Activated naive CD4-positive, alpha-beta T cell treated with anti-CD3 and anti-CD28 coated beads for 36 hours (primary cell): Measurements from ENCODE around the gene GRAMD1C. TPM values are rescaled to one million over a fixed set of nuclear protein-coding genes. Genes with fewer than 3 reads are reported as not detected.

Experiments used
- CTCF ChIA-PET: fragments of 350-600 bp; sonication (Branson Sonifier 250); formaldehyde crosslinking; loops from one replicate; lab custom pipeline; 2021; ENCODE audit warnings: antibody characterized with exemption; lab: Charles Lee
- DNase-seq: peaks from one replicate; pipeline ENCODE4 v3.0.0-alpha.2; 2020
- H3K27ac Mint-ChIP-seq: one replicate; pipeline ENCODE4 v1.8.0; 2021; ENCODE audit warnings: mild to moderate bottlenecking, mixed read lengths
- H3K27me3 Mint-ChIP-seq: one replicate; pipeline ENCODE4 v1.8.0; 2021; ENCODE audit warnings: low read depth, mixed read lengths
- H3K36me3 Mint-ChIP-seq: one replicate; pipeline ENCODE4 v1.8.0; 2021; ENCODE audit warnings: low read depth, mixed read lengths
- H3K4me1 Mint-ChIP-seq: one replicate; pipeline ENCODE4 v1.8.0; 2021; ENCODE audit warnings: low read depth, mixed read lengths
- H3K4me3 Mint-ChIP-seq: one replicate; pipeline ENCODE4 v1.8.0; 2021; ENCODE audit warnings: mild to moderate bottlenecking, moderate library complexity, mixed read lengths
- H3K9me3 Mint-ChIP-seq: one replicate; pipeline ENCODE4 v1.8.0; 2021; ENCODE audit warnings: mixed read lengths
- intact Hi-C: fragments of 100-400 bp; cut with micrococcal nuclease; formaldehyde crosslinking; loops from one replicate; pipeline ENCODE4 v1.15.1; 2023
- total RNA-seq, 2 experiments: library from RNA; stranded (reverse); gene quantifications; one replicate each; pipeline ENCODE4 v1.2.3, GENCODE V29; 2021

GRAMD1C gene
- total RNA-seq, 2 experiments from 2014 or later: 0.67 to 1.3 TPM

- Mint-ChIP-seq H3K36me3 (no peaks in the 10 kb centered on the region), H3K27ac (no peak overlapping the region), H3K4me3 (no peak overlapping the region), H3K4me1 (no peaks in the 10 kb centered on the region), H3K9me3 (no peaks in the 10 kb centered on the region), H3K27me3 (peaks cover 3% of the 10 kb centered on the region)
- intact Hi-C loops: no loop called here
- no peak for DNase-seq
- CTCF ChIA-PET: interaction anchor here (0.7 kb wide), 1 partner anchor 383 kb away, joined by 3 read pairs; no protein-coding TSS in a partner anchor
Measured at GRCh38 chr3:113873293-113873692, 34.7 kb downstream of the GRAMD1C start.

GRCh38 chr3:113873814-113874526 lies 35.4 kb downstream of the GRAMD1C start:
- intact Hi-C loops: no loop called here
- CTCF ChIA-PET: interaction anchor here (0.6 to 0.7 kb wide), 4 partner anchors 47 to 421 kb away, joined by 3 to 5 read pairs (median 3); no protein-coding TSS in a partner anchor
- Mint-ChIP-seq H3K4me3 (no peak overlapping the region), H3K27ac (no peak overlapping the region), H3K9me3 (no peaks in the 10 kb centered on the region), H3K4me1 (no peaks in the 10 kb centered on the region), H3K27me3 (no peaks in the 10 kb centered on the region), H3K36me3 (no peaks in the 10 kb centered on the region)
- no peak for DNase-seq

- H3K27me3 Mint-ChIP-seq: no peaks in the 10 kb centered on the region
- DNase-seq: no peak
- CTCF ChIA-PET: no interaction called here
- H3K36me3 Mint-ChIP-seq: no peaks in the 10 kb centered on the region
- H3K4me1 Mint-ChIP-seq: no peaks in the 10 kb centered on the region
- no peaks in the 10 kb centered on the region for H3K9me3 Mint-ChIP-seq
- intact Hi-C loops: no loop called here
- H3K27ac Mint-ChIP-seq: no peak overlapping the region
- no peak overlapping the region for H3K4me3 Mint-ChIP-seq
Measured at GRCh38 chr3:113878403-113878802, 39.8 kb downstream of the GRAMD1C start.

GRCh38 chr3:113885050-113885449 lies 46.5 kb downstream of the GRAMD1C start:
- intact Hi-C loops: no loop called here
- no peak for DNase-seq
- no peaks in the 10 kb centered on the region for H3K4me1 Mint-ChIP-seq
- H3K27me3 Mint-ChIP-seq: no peaks in the 10 kb centered on the region
- H3K4me3 Mint-ChIP-seq: no peak overlapping the region
- H3K36me3 Mint-ChIP-seq: no peaks in the 10 kb centered on the region
- no peaks in the 10 kb centered on the region for H3K9me3 Mint-ChIP-seq
- CTCF ChIA-PET: interaction anchor here (1.6 kb wide), 1 partner anchor 40 kb away, joined by 4 read pairs; no protein-coding TSS in a partner anchor
- no peak overlapping the region for H3K27ac Mint-ChIP-seq

GRCh38 chr3:113890256-113890900 lies 51.8 kb downstream of the GRAMD1C start:
- H3K9me3 Mint-ChIP-seq: no peaks in the 10 kb centered on the region
- no peak overlapping the region for H3K27ac Mint-ChIP-seq
- H3K36me3 Mint-ChIP-seq: no peaks in the 10 kb centered on the region
- no peak overlapping the region for H3K4me3 Mint-ChIP-seq
- CTCF ChIA-PET: interaction anchor here (0.9 kb wide), 1 partner anchor 17 kb away, joined by 3 read pairs; no protein-coding TSS in a partner anchor
- intact Hi-C loops: no loop called here
- no peaks in the 10 kb centered on the region for H3K4me1 Mint-ChIP-seq
- H3K27me3 Mint-ChIP-seq: no peaks in the 10 kb centered on the region
- DNase-seq: no peak

- DNase-seq: no peak
- no peak overlapping the region for H3K4me3 Mint-ChIP-seq
- H3K4me1 Mint-ChIP-seq: peaks cover 6% of the 10 kb centered on the region
- H3K9me3 Mint-ChIP-seq: no peaks in the 10 kb centered on the region
- no peaks in the 10 kb centered on the region for H3K27me3 Mint-ChIP-seq
- H3K27ac Mint-ChIP-seq: no peak overlapping the region
- intact Hi-C loops: no loop called here
- no peaks in the 10 kb centered on the region for H3K36me3 Mint-ChIP-seq
- CTCF ChIA-PET: interaction anchor here (1.2 to 1.3 kb wide), 2 partner anchors 16 to 50 kb away, joined by 5 read pairs; no protein-coding TSS in a partner anchor
Measured at GRCh38 chr3:113894927-113895326, 56.3 kb downstream of the GRAMD1C start.

- peaks cover 6% of the 10 kb centered on the region for H3K4me1 Mint-ChIP-seq
Measured at GRCh38 chr3:113895964-113896363, 57.4 kb downstream of the GRAMD1C start.

GRCh38 chr3:113896930-113897329 lies 58.3 kb downstream of the GRAMD1C start:
- no peak for DNase-seq
- no peak overlapping the region for H3K27ac Mint-ChIP-seq
- no peaks in the 10 kb centered on the region for H3K36me3 Mint-ChIP-seq
- H3K27me3 Mint-ChIP-seq: no peaks in the 10 kb centered on the region
- intact Hi-C loops: no loop called here
- peaks cover 6% of the 10 kb centered on the region for H3K4me1 Mint-ChIP-seq
- no peaks in the 10 kb centered on the region for H3K9me3 Mint-ChIP-seq
- no peak overlapping the region for H3K4me3 Mint-ChIP-seq
- CTCF ChIA-PET: interaction anchor here (0.6 kb wide), 1 partner anchor 40 kb away, joined by 3 read pairs; no protein-coding TSS in a partner anchor

More at GRCh38 chr3:113895964-113896363, 57.4 kb downstream of the GRAMD1C start:
- Mint-ChIP-seq H3K27me3 (no peaks in the 10 kb centered on the region), H3K4me3 (no peak overlapping the region), H3K27ac (no peak overlapping the region), H3K36me3 (no peaks in the 10 kb centered on the region), H3K9me3 (no peaks in the 10 kb centered on the region)
- DNase-seq: no peak
- CTCF ChIA-PET: interaction anchor here (1.2 kb wide), 1 partner anchor 51 kb away, joined by 5 read pairs; no protein-coding TSS in a partner anchor
- intact Hi-C loops: no loop called here

GRCh38 chr3:113897373-113897777 lies 58.8 kb downstream of the GRAMD1C start:
- H3K9me3 Mint-ChIP-seq: no peaks in the 10 kb centered on the region
- H3K4me1 Mint-ChIP-seq: peaks cover 6% of the 10 kb centered on the region
- no peak overlapping the region for H3K27ac Mint-ChIP-seq
- no peak for DNase-seq
- no peaks in the 10 kb centered on the region for H3K36me3 Mint-ChIP-seq
- H3K4me3 Mint-ChIP-seq: no peak overlapping the region
- no peaks in the 10 kb centered on the region for H3K27me3 Mint-ChIP-seq
- CTCF ChIA-PET: interaction anchor here (0.6 to 1.8 kb wide), 2 partner anchors 12 to 40 kb away, joined by 3 to 5 read pairs; no protein-coding TSS in a partner anchor
- intact Hi-C loops: no loop called here

GRCh38 chr3:113898892-113899291 lies 60.3 kb downstream of the GRAMD1C start:
- Mint-ChIP-seq H3K9me3 (no peaks in the 10 kb centered on the region), H3K27ac (no peak overlapping the region), H3K4me3 (no peak overlapping the region), H3K36me3 (no peaks in the 10 kb centered on the region), H3K4me1 (peaks cover 6% of the 10 kb centered on the region), H3K27me3 (no peaks in the 10 kb centered on the region)
- CTCF ChIA-PET: interaction anchor here (1.2 to 1.8 kb wide), 2 partner anchors 10 to 54 kb away, joined by 4 to 5 read pairs; no protein-coding TSS in a partner anchor
- no peak for DNase-seq
- intact Hi-C loops: no loop called here

GRCh38 chr3:113906568-113907140 lies 68.1 kb downstream of the GRAMD1C start:
- Mint-ChIP-seq H3K4me3 (no peak overlapping the region), H3K4me1 (no peaks in the 10 kb centered on the region), H3K36me3 (no peaks in the 10 kb centered on the region), H3K27ac (no peak overlapping the region), H3K27me3 (no peaks in the 10 kb centered on the region), H3K9me3 (no peaks in the 10 kb centered on the region)
- no peak for DNase-seq
- CTCF ChIA-PET: interaction anchor here (0.9 to 2.2 kb wide), 2 partner anchors 16 to 62 kb away, joined by 3 to 8 read pairs; no protein-coding TSS in a partner anchor
- intact Hi-C loops: no loop called here

- no peak for DNase-seq
- Mint-ChIP-seq H3K4me3 (no peak overlapping the region), H3K27me3 (no peaks in the 10 kb centered on the region), H3K36me3 (no peaks in the 10 kb centered on the region), H3K9me3 (no peaks in the 10 kb centered on the region), H3K4me1 (peaks cover 3% of the 10 kb centered on the region), H3K27ac (no peak overlapping the region)
- CTCF ChIA-PET: interaction anchor here (1.5 to 3.6 kb wide), 2 partner anchors 10 to 64 kb away, joined by 5 to 11 read pairs; no protein-coding TSS in a partner anchor
- intact Hi-C loops: no loop called here
Measured at GRCh38 chr3:113908133-113908532, 69.5 kb downstream of the GRAMD1C start.
